Inflammatory macrophage treated with lipopolysaccharide for 4 hours (primary cell): ENCODE results near the gene TCERG1L.
"Not testable (repeated sequence)": the region's sequence is repeated elsewhere in the genome, so short reads cannot be mapped to it uniquely, and the experiment has no call there.

Source experiments
- DNase-seq: peaks from one replicate; pipeline ENCODE4 v3.0.0-alpha.2; 2020

TCERG1L gene

GRCh38 chr10:131116216-131116990 is 195.1 kb downstream of the TCERG1L start:
- no peak for DNase-seq

- no peak for DNase-seq
Measured at GRCh38 chr10:131115801-131116200, 195.7 kb downstream of the TCERG1L start.

- no peak for DNase-seq
Measured at GRCh38 chr10:131115321-131115720, 196.2 kb downstream of the TCERG1L start.

GRCh38 chr10:131114846-131115245 is 196.7 kb downstream of the TCERG1L start:
- DNase-seq = no peak

- DNase-seq = no peak
Measured at GRCh38 chr10:131113709-131114291, 197.7 kb downstream of the TCERG1L start.

- DNase-seq = no peak
Measured at GRCh38 chr10:131113165-131113564, 198.4 kb downstream of the TCERG1L start.

- no peak for DNase-seq
Measured at GRCh38 chr10:131112691-131113090, 198.8 kb downstream of the TCERG1L start.

GRCh38 chr10:131111471-131112080 is 199.9 kb downstream of the TCERG1L start:
- no peak for DNase-seq

GRCh38 chr10:131111007-131111406 is 200.5 kb downstream of the TCERG1L start:
- DNase-seq = no peak

- DNase-seq = no peak
Measured at GRCh38 chr10:131110241-131110783, 201.2 kb downstream of the TCERG1L start.

GRCh38 chr10:131109726-131110125 is 201.8 kb downstream of the TCERG1L start:
- no peak for DNase-seq

- DNase-seq = no peak
Measured at GRCh38 chr10:131109291-131109690, 202.2 kb downstream of the TCERG1L start.

GRCh38 chr10:131107970-131108369 is 203.6 kb downstream of the TCERG1L start:
- no peak for DNase-seq

GRCh38 chr10:131102676-131103075 is 208.8 kb downstream of the TCERG1L start:
- DNase-seq = no peak

GRCh38 chr10:131102147-131102546 is 209.4 kb downstream of the TCERG1L start:
- no peak for DNase-seq

- not testable (repeated sequence) for DNase-seq
Measured at GRCh38 chr10:131100418-131101410, 210.8 kb downstream of the TCERG1L start.

GRCh38 chr10:131099028-131099726 is 212.3 kb downstream of the TCERG1L start:
- no peak for DNase-seq

- no peak for DNase-seq
Measured at GRCh38 chr10:131098416-131098952, 213.0 kb downstream of the TCERG1L start.

GRCh38 chr10:131096031-131096430 is 215.5 kb downstream of the TCERG1L start:
- DNase-seq = no peak

GRCh38 chr10:131095313-131095580 is 216.3 kb downstream of the TCERG1L start:
- no peak for DNase-seq

GRCh38 chr10:131094527-131095312 is 216.8 kb downstream of the TCERG1L start:
- no peak for DNase-seq
